ENCODE measurements around the gene MISP3.

MISP3 gene

GRCh38 chr19:14102102-14102696 lies 29.6 kb downstream of the MISP3 start:
- Histone ChIP-seq H3K4me1 (ENCODE audit: control insufficient read depth in 2 of 2, insufficient read depth in 2 of 2, low read length in 2 of 2) (peaks cover 0 to 9% of the 10 kb centered on the region in 2 donors), H3K9me3 (ENCODE audit: control insufficient read depth in 2 of 2, low read length in 2 of 2) (no peaks in the 10 kb centered on the region), H3K9ac (ENCODE audit: low read depth in 1 of 2, low read length in 2 of 2) (no peak overlapping the region), H3K27ac (ENCODE audit: low read depth in 2 of 2, low read length in 2 of 2) (no peak overlapping the region), H3K4me3 (ENCODE audit: low read length in 2 of 2) (no peak overlapping the region), H3K27me3 (ENCODE audit: control insufficient read depth in 2 of 2, insufficient read depth in 2 of 2, low read length in 2 of 2) (no peaks in the 10 kb centered on the region), H3K36me3 (ENCODE audit: control insufficient read depth in 2 of 2, insufficient read depth in 2 of 2, low read length in 2 of 2) (peaks cover 29 to 32% of the 10 kb centered on the region in 2 donors)

GRCh38 chr19:14102756-14103155 lies 30.2 kb downstream of the MISP3 start:
- no peak overlapping the region for H3K27ac ChIP-seq (ENCODE audit: low read depth in 2 of 2, low read length in 2 of 2)

GRCh38 chr19:14103310-14103709 lies 30.7 kb downstream of the MISP3 start:
- no peaks in the 10 kb centered on the region for H3K9me3 ChIP-seq (ENCODE audit: control insufficient read depth in 2 of 2, low read length in 2 of 2)
- H3K36me3 ChIP-seq (ENCODE audit: control insufficient read depth in 2 of 2, insufficient read depth in 2 of 2, low read length in 2 of 2), result peaks cover 19 to 23% of the 10 kb centered on the region in 2 donors
- H3K27ac ChIP-seq (ENCODE audit: low read depth in 2 of 2, low read length in 2 of 2), result no peak overlapping the region
- peaks cover 0 to 9% of the 10 kb centered on the region in 2 donors for H3K4me1 ChIP-seq (ENCODE audit: control insufficient read depth in 2 of 2, insufficient read depth in 2 of 2, low read length in 2 of 2)
- H3K27me3 ChIP-seq (ENCODE audit: control insufficient read depth in 2 of 2, insufficient read depth in 2 of 2, low read length in 2 of 2), result no peaks in the 10 kb centered on the region
- H3K4me3 ChIP-seq (ENCODE audit: low read length in 2 of 2), result no peak overlapping the region
- H3K9ac ChIP-seq (ENCODE audit: low read depth in 1 of 2, low read length in 2 of 2), result no peak overlapping the region

More at GRCh38 chr19:14102756-14103155, 30.2 kb downstream of the MISP3 start:
- no peak overlapping the region for H3K4me3 ChIP-seq (ENCODE audit: low read length in 2 of 2)
- H3K9ac ChIP-seq (ENCODE audit: low read depth in 1 of 2, low read length in 2 of 2), result no peak overlapping the region
- peaks cover 23 to 27% of the 10 kb centered on the region in 2 donors for H3K36me3 ChIP-seq (ENCODE audit: control insufficient read depth in 2 of 2, insufficient read depth in 2 of 2, low read length in 2 of 2)
- H3K27me3 ChIP-seq (ENCODE audit: control insufficient read depth in 2 of 2, insufficient read depth in 2 of 2, low read length in 2 of 2), result no peaks in the 10 kb centered on the region
- H3K4me1 ChIP-seq (ENCODE audit: control insufficient read depth in 2 of 2, insufficient read depth in 2 of 2, low read length in 2 of 2), result peaks cover 0 to 9% of the 10 kb centered on the region in 2 donors
- H3K9me3 ChIP-seq (ENCODE audit: control insufficient read depth in 2 of 2, low read length in 2 of 2), result no peaks in the 10 kb centered on the region

GRCh38 chr19:14105680-14106079 lies 33.1 kb downstream of the MISP3 start:
- Histone ChIP-seq H3K9me3 (ENCODE audit: control insufficient read depth in 2 of 2, low read length in 2 of 2) (no peaks in the 10 kb centered on the region), H3K9ac (ENCODE audit: low read depth in 1 of 2, low read length in 2 of 2) (no peak overlapping the region), H3K27me3 (ENCODE audit: control insufficient read depth in 2 of 2, insufficient read depth in 2 of 2, low read length in 2 of 2) (no peaks in the 10 kb centered on the region), H3K4me3 (ENCODE audit: low read length in 2 of 2) (no peak overlapping the region), H3K36me3 (ENCODE audit: control insufficient read depth in 2 of 2, insufficient read depth in 2 of 2, low read length in 2 of 2) (peaks cover 16 to 19% of the 10 kb centered on the region in 2 donors), H3K27ac (ENCODE audit: low read depth in 2 of 2, low read length in 2 of 2) (peak overlapping the region; percentile 63 to 68), H3K4me1 (ENCODE audit: control insufficient read depth in 2 of 2, insufficient read depth in 2 of 2, low read length in 2 of 2) (peaks cover 0 to 9% of the 10 kb centered on the region in 2 donors)

GRCh38 chr19:14106840-14107239 lies 34.3 kb downstream of the MISP3 start:
- Histone ChIP-seq H3K27ac (ENCODE audit: low read depth in 2 of 2, low read length in 2 of 2) (no peak overlapping the region), H3K9ac (ENCODE audit: low read depth in 1 of 2, low read length in 2 of 2) (no peak overlapping the region), H3K27me3 (ENCODE audit: control insufficient read depth in 2 of 2, insufficient read depth in 2 of 2, low read length in 2 of 2) (no peaks in the 10 kb centered on the region), H3K36me3 (ENCODE audit: control insufficient read depth in 2 of 2, insufficient read depth in 2 of 2, low read length in 2 of 2) (peaks cover 12 to 15% of the 10 kb centered on the region in 2 donors), H3K4me3 (ENCODE audit: low read length in 2 of 2) (no peak overlapping the region), H3K9me3 (ENCODE audit: control insufficient read depth in 2 of 2, low read length in 2 of 2) (no peaks in the 10 kb centered on the region), H3K4me1 (ENCODE audit: control insufficient read depth in 2 of 2, insufficient read depth in 2 of 2, low read length in 2 of 2) (peaks cover 0 to 9% of the 10 kb centered on the region in 2 donors)

GRCh38 chr19:14107581-14108461 lies 35.2 kb downstream of the MISP3 start:
- H3K4me1 ChIP-seq (ENCODE audit: control insufficient read depth in 2 of 2, insufficient read depth in 2 of 2, low read length in 2 of 2), result peaks cover 2 to 15% of the 10 kb centered on the region in 2 donors
- no peaks in the 10 kb centered on the region for H3K27me3 ChIP-seq (ENCODE audit: control insufficient read depth in 2 of 2, insufficient read depth in 2 of 2, low read length in 2 of 2)
- no peaks in the 10 kb centered on the region for H3K9me3 ChIP-seq (ENCODE audit: control insufficient read depth in 2 of 2, low read length in 2 of 2)
- H3K36me3 ChIP-seq (ENCODE audit: control insufficient read depth in 2 of 2, insufficient read depth in 2 of 2, low read length in 2 of 2), result peaks cover 5 to 7% of the 10 kb centered on the region in 2 donors
- no peak overlapping the region for H3K4me3 ChIP-seq (ENCODE audit: low read length in 2 of 2)
- no peak overlapping the region for H3K9ac ChIP-seq (ENCODE audit: low read depth in 1 of 2, low read length in 2 of 2)
- no peak overlapping the region for H3K27ac ChIP-seq (ENCODE audit: low read depth in 2 of 2, low read length in 2 of 2)

- H3K36me3 ChIP-seq (ENCODE audit: control insufficient read depth in 2 of 2, insufficient read depth in 2 of 2, low read length in 2 of 2), result no peaks in the 10 kb centered on the region
- H3K27me3 ChIP-seq (ENCODE audit: control insufficient read depth in 2 of 2, insufficient read depth in 2 of 2, low read length in 2 of 2), result no peaks in the 10 kb centered on the region
- no peaks in the 10 kb centered on the region for H3K9me3 ChIP-seq (ENCODE audit: control insufficient read depth in 2 of 2, low read length in 2 of 2)
- no peak overlapping the region for H3K27ac ChIP-seq (ENCODE audit: low read depth in 2 of 2, low read length in 2 of 2)
- no peak overlapping the region for H3K4me3 ChIP-seq (ENCODE audit: low read length in 2 of 2)
- H3K9ac ChIP-seq (ENCODE audit: low read depth in 1 of 2, low read length in 2 of 2), result no peak overlapping the region
- peaks cover 16 to 18% of the 10 kb centered on the region in 2 donors for H3K4me1 ChIP-seq (ENCODE audit: control insufficient read depth in 2 of 2, insufficient read depth in 2 of 2, low read length in 2 of 2)
Measured at GRCh38 chr19:14110650-14111049, 38.1 kb downstream of the MISP3 start.

GRCh38 chr19:14111486-14111885 lies 38.9 kb downstream of the MISP3 start:
- Histone ChIP-seq H3K9me3 (ENCODE audit: control insufficient read depth in 2 of 2, low read length in 2 of 2) (no peaks in the 10 kb centered on the region), H3K9ac (ENCODE audit: low read depth in 1 of 2, low read length in 2 of 2) (no peak overlapping the region), H3K36me3 (ENCODE audit: control insufficient read depth in 2 of 2, insufficient read depth in 2 of 2, low read length in 2 of 2) (no peaks in the 10 kb centered on the region), H3K27me3 (ENCODE audit: control insufficient read depth in 2 of 2, insufficient read depth in 2 of 2, low read length in 2 of 2) (no peaks in the 10 kb centered on the region), H3K4me3 (ENCODE audit: low read length in 2 of 2) (no peak overlapping the region), H3K27ac (ENCODE audit: low read depth in 2 of 2, low read length in 2 of 2) (no peak overlapping the region), H3K4me1 (ENCODE audit: control insufficient read depth in 2 of 2, insufficient read depth in 2 of 2, low read length in 2 of 2) (peaks cover 14 to 21% of the 10 kb centered on the region in 2 donors)

GRCh38 chr19:14112051-14112808 lies 39.6 kb downstream of the MISP3 start:
- peak overlapping the region in 1 of 2 donors; percentile 50 for H3K9ac ChIP-seq (ENCODE audit: low read depth in 1 of 2, low read length in 2 of 2)
- no peak overlapping the region for H3K4me3 ChIP-seq (ENCODE audit: low read length in 2 of 2)

More at GRCh38 chr19:14112051-14112808, 39.6 kb downstream of the MISP3 start:
- Histone ChIP-seq H3K9me3 (ENCODE audit: control insufficient read depth in 2 of 2, low read length in 2 of 2) (no peaks in the 10 kb centered on the region), H3K27me3 (ENCODE audit: control insufficient read depth in 2 of 2, insufficient read depth in 2 of 2, low read length in 2 of 2) (no peaks in the 10 kb centered on the region), H3K27ac (ENCODE audit: low read depth in 2 of 2, low read length in 2 of 2) (peak overlapping the region; percentile 35 to 65), H3K36me3 (ENCODE audit: control insufficient read depth in 2 of 2, insufficient read depth in 2 of 2, low read length in 2 of 2) (no peaks in the 10 kb centered on the region), H3K4me1 (ENCODE audit: control insufficient read depth in 2 of 2, insufficient read depth in 2 of 2, low read length in 2 of 2) (peaks cover 19 to 28% of the 10 kb centered on the region in 2 donors)

Data from mucosa of rectum (tissue), 2 donors.